Ishikawa (cell line): ENCODE measurements around the gene CCT3.

Experiments
- EP300 ChIP-seq: IDR thresholded peaks from 2 replicates; pipeline ENCODE4 v1.6.1; 2012; ENCODE audit warnings: borderline replicate concordance
- TF ChIP-seq, protein P1 (sequence below): IDR thresholded peaks from 2 replicates; pipeline ENCODE4 v1.6.1; 2012; ENCODE audit warnings: low read depth, mild to moderate bottlenecking
- TF ChIP-seq, protein P2 (sequence below): IDR thresholded peaks from 2 replicates; pipeline ENCODE4 v1.6.1; 2012

DNA sequence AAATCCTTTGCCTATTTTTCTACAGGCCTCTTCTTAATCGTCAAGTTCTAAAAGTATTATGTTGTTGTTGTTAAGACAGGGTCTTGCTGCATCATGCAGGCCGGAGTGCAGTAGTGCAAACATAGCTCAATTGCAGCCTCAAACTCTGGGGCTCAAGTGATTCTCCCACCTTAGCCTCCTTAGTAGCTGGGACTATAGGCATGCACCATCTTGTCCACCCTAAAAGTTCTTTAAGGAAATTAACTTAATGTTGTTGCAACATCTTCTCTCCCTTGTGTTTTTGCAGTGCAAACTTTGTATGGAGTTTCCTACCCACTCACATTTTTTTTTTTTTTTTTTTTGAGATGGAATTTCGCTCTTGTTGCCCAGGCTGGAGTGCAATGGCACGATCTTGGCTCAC lies 34.9 kb downstream of the CCT3 start:
- TF ChIP-seq EP300: no peak
- TF ChIP-seq, protein P1, sequence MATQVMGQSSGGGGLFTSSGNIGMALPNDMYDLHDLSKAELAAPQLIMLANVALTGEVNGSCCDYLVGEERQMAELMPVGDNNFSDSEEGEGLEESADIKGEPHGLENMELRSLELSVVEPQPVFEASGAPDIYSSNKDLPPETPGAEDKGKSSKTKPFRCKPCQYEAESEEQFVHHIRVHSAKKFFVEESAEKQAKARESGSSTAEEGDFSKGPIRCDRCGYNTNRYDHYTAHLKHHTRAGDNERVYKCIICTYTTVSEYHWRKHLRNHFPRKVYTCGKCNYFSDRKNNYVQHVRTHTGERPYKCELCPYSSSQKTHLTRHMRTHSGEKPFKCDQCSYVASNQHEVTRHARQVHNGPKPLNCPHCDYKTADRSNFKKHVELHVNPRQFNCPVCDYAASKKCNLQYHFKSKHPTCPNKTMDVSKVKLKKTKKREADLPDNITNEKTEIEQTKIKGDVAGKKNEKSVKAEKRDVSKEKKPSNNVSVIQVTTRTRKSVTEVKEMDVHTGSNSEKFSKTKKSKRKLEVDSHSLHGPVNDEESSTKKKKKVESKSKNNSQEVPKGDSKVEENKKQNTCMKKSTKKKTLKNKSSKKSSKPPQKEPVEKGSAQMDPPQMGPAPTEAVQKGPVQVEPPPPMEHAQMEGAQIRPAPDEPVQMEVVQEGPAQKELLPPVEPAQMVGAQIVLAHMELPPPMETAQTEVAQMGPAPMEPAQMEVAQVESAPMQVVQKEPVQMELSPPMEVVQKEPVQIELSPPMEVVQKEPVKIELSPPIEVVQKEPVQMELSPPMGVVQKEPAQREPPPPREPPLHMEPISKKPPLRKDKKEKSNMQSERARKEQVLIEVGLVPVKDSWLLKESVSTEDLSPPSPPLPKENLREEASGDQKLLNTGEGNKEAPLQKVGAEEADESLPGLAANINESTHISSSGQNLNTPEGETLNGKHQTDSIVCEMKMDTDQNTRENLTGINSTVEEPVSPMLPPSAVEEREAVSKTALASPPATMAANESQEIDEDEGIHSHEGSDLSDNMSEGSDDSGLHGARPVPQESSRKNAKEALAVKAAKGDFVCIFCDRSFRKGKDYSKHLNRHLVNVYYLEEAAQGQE: no peak
- TF ChIP-seq, protein P2, sequence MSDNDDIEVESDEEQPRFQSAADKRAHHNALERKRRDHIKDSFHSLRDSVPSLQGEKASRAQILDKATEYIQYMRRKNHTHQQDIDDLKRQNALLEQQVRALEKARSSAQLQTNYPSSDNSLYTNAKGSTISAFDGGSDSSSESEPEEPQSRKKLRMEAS: no peak
